ENCODE data around the gene ARFGEF3.

Gene ARFGEF3

DNA sequence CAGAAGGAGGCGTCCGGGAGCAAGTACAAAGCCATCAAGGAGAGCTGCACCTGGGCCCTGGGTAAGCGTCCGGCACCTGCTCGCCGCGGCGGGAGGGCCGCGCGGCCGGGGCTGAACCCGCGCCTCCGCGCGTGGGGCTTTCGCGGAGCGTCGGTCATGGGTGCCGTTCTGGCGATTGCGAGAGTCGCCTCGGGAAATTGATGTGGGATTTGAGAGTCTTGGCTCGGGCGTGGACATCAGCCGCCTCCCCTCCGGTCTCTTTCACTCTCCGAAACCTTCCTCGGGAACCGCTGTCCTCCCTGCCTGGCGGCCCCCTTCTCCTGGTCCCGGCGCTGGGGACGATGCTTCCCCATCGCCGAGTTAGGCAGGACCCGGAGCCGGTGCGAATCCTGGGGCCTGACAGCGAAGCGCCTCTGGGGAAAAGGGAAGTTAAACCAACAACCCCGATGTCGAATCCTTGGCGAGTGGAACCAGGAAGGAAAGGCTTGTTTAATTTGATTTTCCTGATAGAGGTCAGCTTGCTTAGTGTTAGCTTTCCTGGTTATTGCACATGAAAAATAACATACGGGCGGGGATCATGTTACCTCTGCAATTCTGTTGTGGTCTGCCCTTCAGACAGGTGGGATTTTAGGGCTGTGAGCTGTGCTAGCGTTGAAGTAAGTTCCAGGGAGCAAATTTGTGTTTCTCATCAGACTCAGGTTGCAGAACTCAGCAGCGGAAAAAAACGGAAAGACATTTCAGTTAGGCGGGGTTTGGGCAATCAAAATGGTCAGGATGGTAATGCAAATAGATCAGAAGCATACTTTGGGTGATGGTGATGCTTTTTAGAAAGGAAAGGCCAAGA, 594 bp downstream of the ARFGEF3 start:
- DNase-seq = no peak

DNA sequence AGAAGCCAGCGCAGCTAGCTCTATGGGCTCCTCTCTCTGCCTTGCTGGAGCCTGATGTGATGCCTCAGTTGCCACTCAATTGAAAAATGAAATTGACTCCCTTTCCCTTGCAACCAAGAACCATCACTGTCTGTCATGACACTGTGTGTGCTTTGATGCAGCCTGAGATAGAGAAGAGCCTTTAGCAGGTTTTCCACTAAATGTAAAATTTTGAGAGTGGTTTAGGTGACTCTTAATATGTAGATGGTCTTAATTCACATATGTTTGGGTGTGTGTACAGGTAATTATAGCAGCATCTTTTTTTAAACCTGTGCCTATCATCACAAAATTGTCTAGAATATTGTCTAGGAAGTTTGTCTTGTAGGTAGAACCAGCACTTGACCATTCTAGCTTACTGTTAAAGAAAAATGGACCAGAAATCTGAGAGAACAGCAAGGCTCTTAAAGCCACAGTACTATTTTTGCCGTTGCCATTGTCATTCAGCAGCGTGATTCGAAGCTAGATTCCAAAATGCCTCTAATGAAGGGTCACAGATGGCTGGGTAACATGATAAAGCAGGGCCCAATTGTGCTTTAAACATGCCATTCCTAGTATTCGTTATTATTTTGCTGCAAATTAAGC, 1.3 kb downstream of the ARFGEF3 start:
- no peak for DNase-seq

DNA sequence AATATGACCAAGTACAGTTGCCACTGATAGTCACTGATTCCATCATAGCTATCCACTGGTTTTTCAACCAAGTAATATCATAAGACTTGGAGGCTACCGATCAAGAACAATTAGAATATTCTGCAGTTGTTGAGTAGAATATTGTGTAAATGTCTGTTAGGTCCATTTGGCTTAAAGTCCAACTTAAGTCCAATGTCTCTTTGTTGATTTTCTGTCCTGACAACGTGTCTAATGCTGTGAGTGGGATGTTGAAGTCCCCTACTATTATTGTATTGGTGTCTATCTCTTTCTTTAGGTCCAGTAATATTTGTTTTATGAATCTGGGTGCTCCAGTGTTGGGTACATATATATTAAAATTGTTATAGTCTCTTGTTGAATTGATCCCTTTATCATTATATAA, 13.9 kb downstream of the ARFGEF3 start:
- DNase-seq = no peak

DNA sequence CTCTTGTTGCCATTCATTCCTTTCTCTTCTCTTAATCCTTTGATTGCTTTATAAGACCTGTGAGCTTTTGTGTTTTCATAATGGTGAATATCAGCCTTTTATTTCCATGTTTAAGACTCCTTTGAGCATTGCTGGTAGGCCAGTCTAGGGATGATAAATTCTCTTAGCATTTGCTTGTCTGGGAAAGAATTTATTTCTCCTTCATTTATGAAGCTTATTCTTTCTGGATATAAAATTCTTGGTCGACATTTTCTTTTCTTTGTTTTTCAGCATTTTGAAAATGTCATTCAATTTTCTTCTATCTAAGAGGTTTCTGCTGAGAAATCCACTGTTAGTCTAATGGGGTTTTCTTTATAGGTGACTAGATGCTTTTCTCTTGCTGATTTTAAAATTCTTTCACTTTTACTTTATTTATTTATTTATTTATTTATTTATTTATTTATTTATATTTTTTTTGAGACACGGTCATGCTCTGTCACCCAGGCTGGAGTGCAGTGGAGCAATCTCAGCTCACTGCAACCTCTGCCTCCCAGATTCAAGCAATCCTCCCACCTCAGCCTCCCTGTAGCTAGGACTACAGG, 15.0 kb downstream of the ARFGEF3 start:
- no peak for DNase-seq

DNA sequence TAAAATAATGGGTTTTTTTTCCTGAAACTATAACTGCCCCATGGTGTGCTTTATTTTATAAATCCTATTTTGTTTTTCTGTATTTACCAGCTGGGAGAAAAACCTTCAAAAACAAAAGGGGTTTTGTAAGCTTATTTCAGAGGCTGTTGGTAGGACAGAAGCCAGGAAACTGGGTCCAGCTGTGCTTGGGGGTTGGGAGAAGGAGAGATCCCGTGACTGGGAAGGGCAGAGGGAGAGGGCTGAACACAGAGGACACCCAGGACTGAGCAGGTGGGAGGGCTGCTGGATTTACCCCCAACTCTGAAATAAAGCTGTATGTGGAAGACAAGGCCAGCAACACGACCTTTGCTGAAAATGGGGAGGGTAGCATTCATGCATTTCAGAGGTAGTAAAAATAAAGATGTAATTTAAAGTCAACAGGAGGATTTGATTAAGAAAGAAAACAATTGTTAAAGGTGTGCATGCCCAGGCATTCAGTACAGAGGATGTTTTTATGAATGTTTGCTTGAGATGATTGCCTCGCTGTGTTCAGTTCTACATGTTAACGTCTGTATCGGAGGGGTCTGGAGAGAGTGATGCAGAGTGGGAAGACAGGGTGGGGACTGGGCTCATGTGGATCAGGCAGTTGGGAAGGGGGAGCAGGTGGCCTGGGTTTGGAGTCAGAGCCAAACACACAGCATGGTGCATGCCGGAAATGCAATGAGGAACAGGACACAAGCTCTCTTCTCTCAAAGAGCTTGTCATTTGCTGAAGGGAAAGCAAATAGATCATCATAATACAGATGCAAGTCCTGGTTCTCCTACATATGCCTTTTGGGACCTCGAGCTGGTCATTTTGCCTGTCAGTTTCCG, 21.4 kb downstream of the ARFGEF3 start:
- DNase-seq = no peak

DNA sequence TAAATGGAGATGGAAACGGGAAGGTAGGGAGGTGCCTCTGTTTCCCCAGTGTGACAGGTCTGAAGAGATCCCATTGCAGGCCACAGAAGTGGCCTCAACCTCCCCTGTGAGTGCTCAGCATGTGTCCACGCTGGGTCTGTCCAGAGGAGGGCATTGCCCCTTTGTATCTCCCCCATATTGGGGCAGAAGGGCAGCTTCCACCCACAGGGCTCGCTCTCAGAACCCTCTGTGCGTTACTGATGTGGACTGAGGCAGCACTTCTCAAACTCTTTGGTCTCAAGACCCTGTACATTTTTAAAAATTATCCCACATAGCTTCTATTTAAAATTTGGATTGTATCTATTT, 22.0 kb downstream of the ARFGEF3 start:
- no peak for DNase-seq

DNA sequence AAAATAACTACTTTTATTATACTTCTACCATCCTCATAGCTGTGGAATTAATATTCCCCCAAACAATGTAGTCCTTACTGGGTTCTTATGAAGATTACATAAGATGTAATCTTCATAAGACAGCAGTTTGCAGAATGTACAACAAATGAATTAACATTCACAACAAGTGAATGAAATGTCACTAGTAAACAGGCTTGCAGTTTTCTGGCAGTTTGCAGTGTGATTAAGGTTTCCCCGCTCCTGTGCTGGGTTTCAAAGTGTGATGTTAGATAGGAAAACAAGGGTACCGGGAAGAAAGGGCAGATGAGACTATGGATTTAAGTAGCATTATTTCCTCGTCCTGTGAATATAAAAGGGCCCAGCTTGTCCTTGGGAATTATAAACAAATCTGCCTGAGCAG, 22.5 kb downstream of the ARFGEF3 start:
- no peak for DNase-seq

DNA sequence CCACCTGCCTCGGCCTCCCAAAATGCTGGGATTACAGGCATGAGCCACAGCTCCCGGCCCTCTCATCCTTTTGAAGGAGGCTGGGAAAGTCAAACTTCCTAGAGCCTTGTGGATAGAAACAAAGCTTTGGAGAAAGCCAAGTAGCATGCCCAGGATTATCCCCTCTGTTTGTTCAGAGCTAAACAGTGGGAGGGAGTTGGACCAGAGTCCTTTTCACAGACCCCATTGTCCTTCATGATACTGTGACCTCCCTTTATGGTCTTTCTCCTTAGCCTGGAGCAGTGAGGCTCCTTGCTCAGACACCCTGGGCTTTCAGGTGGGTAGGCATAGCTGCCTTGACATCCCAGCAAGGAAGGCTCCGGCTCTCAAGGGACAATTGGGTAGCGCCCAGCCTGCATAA, 25.4 kb downstream of the ARFGEF3 start:
- DNase-seq = no peak

DNA sequence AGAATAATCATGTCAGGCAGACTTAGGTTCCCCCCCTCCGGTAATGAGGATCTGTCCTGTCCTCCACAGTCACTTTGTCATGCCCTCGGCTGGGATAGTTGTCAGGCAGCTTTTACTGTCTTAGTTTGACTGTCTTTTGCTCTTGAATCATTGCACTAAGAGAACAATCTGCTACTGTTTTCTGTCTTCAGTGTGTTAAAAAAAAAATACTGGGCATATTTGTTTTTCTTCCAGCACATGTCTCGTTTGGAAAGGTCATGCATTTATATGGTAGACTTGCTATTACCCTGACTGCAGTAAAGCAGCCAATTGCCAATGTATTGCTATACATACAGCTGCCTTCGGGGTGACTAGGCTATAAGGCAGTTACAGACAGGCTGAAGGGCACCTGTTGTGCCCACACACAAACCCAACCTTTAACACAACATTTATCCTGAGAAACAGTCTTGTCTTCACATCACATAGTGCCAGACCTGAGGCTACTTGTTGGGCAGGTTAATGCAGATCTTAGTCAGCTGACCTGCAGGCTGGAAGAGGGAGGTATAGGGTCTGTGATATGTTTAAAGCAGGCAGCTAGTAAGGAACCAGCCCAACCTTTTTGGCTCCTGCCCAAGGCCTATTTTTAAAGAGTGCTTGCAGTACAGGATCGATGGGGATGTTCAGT, 26.7 kb downstream of the ARFGEF3 start:
- no peak for DNase-seq

DNA sequence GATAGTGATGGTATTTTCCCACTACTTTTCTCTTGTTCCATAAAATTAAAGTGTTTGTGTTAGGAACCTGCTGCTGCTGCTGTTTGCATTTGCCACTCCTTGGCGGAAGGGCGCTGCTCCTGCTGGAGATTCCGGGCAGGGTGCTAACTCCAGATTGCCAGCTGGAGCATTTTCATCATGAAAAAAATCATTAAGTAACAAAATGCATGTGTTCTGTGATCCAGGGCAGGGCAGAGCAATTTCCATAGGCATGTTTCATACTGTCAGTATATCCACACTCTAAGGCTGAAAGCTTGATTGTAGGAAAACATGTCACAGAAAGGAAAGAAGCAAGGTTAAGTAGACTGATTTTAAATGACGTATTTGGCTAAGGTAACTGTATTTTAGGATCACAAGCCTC, 32.5 kb downstream of the ARFGEF3 start:
- no peak for DNase-seq

DNA sequence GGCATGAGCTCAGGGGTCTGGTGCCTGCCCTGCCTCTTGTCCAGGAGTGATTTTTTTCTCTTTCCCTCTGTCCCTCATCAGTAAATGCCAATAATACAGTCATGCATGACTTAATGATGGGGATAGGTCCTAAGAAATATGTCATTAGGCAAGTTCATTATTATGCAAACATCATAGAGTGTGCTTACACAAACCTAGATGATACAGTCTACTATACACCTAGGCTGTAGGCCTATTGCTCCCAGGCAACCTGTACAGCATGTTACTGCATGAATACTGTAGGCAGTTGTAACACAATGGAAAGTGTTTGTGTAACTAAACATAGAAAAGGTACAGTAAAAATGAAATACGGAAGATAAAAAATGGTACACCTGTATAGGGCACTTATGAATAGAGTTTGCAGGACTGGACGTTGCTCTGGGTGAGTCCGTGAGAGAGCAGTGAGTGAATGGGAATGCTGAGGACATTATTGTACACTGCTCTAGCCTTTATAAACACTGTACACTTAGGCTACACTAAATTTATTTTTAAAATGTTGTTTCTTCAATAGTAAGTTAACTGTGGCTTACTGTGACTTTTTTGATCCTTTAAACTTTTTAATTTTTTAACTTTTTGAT, 34.5 kb downstream of the ARFGEF3 start:
- DNase-seq = no peak

DNA sequence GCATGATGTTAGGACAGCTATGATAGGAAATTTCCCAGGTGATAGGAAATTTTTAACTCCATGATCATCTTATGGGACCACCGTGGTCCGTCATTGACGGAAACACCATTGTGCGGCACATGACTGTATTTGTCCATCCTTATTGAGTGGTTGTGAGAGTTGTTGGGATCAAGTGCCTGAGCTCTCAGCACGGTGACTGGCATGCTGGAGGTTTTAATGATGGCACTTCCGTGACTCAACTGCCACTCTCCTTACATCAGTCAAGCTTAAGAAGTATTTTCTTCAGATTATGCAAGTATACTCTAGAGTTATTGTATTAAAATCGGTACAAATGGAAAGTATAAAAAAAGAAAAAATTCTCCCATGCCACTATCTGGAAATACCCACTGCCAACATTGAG, 35.8 kb downstream of the ARFGEF3 start:
- no peak for DNase-seq

DNA sequence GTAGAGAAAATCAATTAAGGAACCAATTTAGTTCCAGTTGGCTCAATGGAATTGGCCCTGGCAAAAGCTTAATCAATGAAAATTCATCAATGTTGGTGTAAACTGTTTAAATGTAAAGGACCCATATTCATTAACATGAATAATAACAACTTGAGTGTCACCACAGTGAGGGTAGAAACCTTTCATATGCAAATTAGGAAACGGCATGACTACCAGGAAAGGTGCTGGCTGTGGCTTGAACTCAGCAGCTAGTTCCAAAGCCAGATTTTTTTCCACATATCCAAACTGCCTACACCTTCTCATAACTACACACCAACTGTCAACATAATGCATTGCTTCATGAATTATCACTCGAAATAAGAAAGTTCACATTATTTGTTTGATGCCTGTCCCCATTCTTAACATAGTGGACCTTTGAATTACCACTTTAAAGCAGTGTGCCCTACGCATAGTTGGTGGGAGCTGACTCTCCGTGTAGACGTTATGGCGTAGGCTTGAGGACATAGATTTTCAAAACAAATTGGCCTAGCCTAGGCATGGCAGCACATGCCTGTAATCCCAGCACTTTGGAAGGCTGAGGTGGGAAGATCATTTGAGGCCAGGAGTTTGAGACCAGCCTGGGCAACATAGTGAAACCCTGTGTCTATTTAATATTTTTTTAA, 36.8 kb downstream of the ARFGEF3 start:
- DNase-seq = no peak

DNA sequence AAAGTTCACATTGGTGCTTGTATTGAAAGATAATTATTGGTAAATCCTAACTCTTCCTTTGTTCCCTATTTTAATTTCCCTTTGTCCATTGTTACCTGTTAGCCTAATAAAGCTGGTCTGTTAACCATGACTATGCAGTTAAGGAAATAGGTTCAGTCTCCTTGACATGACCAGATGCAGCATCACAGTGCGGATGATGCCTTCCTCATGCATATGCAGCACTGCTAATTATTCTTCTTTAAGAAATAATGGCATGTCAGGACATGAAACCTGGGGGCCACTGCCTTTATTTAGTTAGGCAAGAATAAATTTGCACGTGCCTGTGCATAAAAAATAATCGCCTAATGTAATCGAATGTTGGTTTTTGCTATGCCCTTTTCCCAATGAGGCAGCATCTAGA, 40.1 kb downstream of the ARFGEF3 start:
- DNase-seq = no peak

DNA sequence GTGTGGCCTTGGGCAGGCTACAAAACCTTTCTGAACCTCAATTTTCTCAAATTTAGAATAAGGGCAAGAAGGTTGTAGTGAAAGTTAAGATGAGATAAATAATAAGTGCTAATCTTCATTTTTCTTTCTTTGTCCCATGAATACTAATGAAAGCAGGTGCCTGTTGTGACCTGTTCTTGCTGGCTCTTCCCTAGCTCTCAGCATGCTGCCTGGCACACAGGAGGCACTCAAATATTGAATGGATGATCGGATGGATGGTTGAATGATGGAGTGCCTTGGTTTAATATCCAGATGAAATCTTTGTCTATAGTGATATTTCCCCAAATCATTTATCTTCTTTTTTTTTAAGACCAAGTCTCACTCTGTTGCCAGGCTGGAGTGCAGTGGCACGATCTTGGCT, 41.6 kb downstream of the ARFGEF3 start:
- no peak for DNase-seq

DNA sequence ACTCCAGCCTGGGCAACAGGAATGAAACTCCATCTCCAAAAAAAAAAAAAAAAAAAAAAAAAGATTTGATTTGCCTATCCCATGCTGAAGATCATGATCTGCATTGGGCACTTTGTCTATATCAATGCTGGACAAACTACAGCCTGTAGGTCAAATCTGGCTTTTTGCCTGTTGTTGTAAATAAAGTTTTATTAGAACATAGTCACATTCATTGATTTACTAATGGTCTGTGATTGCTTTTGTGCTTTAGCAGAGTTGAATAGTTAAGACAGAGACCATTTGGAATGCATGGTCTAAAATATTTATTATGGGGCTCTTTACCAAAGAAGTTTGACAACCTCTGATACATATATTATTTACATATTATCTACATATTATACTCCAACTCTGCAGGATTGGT, 42.6 kb downstream of the ARFGEF3 start:
- DNase-seq = no peak

DNA sequence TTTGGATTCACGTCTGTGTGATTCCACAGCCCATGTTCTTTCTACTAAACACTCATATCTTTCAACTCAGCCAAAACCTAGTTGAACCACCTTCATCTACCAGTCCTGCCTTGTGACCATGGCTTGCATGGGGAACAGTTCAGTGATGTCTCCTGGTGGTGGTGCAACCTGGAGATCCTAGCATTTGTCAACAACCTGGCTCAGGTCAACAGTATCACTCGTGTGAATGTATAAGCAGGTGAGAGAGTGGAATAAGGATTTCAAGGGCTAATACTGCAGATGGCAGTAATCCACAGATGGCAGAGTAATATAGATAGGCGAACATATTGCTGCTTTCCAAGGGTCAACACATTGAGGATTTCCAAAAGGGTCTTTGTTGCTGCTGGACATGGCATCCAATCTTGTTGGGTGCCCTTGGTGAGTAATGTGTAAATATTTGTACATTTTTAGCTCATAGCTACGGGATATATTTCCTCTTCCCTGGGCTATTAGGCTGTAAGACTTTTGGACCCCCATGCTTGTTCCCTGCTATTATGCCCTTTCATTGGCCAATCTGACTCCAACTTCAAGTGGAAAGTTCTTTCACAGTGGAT, 43.1 kb downstream of the ARFGEF3 start:
- no peak for DNase-seq

DNA sequence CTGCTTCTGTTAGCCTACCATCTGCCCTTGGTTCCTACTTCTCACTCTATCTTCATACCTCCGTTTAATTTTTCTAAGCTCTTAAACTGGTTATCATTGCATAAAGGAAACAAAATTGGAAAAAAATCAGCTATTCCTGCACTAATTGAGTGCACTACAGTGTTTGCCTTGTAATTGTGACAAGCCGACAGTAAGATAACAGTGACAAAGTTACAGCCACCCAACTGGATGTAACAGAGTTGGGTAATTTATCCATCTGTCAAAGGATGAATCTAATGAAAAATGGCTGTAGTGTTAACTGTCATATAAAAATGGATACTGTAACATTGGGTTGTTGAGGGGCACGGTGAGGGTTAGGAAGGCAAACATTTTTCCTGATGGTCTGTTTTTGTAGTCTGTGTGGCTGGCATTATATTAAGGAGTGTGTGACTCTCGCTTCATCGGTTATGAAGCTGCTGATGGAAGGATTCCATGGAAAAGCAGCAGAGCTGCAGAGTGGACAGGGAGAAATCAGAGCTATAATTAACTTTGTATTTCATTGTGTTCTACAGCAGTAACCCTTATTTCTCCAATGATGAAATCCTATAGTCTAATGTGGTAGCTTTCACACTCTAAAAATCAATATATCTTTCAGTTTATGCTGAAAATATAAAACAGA, 43.8 kb downstream of the ARFGEF3 start:
- DNase-seq = no peak

DNA sequence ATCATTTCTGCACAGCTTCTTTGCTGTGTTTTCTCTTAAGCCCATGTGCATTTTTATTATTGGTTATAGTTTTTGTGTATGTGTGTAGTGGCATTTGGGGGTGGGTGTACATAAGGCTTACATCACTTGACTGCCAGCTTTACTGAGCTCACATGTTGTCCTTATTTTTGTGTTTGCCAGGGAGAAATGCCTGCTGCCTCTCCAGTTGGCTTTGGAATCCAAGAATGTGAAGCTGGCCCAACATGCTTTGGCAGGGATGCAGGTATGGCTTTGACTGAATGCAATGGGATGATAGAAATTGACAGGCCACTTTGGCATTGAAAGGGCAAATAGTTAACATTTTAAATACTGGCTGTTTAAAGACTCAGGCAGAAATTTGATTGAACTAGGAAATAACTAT, 45.1 kb downstream of the ARFGEF3 start:
- no peak for DNase-seq

DNA sequence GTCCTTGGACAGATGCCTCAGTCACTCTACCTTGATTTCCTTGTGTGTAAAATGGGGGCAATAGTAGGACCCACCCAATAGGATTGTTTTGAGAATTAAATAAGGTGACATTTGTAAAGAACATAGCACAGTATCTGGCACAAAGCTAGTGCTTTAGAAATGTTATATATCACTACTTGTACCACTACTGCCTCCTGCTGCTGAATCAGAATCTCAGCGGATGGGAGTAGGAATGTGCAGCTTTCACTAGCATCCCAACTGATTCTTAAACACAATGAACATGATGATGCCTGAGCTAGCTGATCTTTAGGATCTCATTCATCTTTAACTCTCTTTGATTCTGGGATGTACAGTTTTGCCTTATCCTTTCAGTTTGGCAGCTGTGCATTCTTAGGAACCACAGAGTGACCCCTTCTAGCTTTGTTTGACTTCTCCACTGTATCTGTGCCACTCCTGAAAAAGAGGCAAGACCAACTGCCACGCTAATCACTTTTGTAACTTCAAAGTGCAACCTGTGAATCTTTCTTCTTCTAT, 49.4 kb downstream of the ARFGEF3 start:
- no peak for DNase-seq

DNA sequence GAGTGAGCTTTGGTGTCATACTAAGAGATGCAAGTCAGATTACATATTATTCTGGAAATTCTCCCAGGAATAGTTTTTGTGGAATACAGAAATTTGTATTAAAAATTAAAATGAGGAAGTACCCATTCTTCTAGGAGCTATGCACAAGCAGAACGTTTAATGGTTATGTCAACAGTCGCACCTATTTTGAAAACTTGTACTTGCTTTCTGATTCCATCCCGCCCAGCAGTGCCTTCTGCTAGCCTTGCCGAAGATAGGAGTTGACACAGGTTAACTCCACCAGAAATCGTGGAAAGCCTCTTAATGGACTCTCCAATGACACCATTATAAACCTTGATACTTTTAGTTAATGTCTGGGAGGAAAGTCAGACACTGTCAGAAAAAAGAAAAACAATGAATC, 49.9 kb downstream of the ARFGEF3 start:
- no peak for DNase-seq
